B cell (primary cell): ENCODE measurements around the gene PMIS2.

Experiments
- EZH2 ChIP-seq: IDR thresholded peaks from 2 replicates; pipeline ENCODE4 v1.6.1; 2012; ENCODE audit warnings: borderline replicate concordance, low read depth, mild to moderate bottlenecking, moderate library complexity, low read length; ENCODE audit not compliant: insufficient read depth, poor library complexity, severe bottlenecking
- TF ChIP-seq, protein P1 (sequence below): fragments of 200-600 bp; IDR thresholded peaks from one replicate; pipeline ENCODE4 v1.8.0; 2022; ENCODE audit warnings: antibody characterized with exemption, mild to moderate bottlenecking

DNA sequence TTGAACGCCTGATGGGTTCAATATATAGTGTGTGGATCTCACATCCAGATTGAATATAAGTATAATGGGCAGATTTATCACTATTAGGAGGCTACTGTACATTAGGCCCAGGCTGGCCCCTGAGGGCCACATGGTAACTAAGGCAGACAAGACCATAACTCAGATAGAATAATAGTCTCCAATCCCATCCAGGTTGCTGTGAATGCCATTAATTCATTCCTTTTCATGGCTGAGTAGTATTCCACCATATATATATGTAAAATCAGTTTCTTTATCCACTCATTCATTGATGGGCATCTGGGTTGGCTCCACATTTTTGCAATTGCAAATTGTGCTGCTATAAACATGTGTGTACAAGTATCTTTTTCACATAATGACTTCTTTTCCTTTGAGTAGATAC is 8.1 kb upstream of the PMIS2 start:
- TF ChIP-seq, protein P1, sequence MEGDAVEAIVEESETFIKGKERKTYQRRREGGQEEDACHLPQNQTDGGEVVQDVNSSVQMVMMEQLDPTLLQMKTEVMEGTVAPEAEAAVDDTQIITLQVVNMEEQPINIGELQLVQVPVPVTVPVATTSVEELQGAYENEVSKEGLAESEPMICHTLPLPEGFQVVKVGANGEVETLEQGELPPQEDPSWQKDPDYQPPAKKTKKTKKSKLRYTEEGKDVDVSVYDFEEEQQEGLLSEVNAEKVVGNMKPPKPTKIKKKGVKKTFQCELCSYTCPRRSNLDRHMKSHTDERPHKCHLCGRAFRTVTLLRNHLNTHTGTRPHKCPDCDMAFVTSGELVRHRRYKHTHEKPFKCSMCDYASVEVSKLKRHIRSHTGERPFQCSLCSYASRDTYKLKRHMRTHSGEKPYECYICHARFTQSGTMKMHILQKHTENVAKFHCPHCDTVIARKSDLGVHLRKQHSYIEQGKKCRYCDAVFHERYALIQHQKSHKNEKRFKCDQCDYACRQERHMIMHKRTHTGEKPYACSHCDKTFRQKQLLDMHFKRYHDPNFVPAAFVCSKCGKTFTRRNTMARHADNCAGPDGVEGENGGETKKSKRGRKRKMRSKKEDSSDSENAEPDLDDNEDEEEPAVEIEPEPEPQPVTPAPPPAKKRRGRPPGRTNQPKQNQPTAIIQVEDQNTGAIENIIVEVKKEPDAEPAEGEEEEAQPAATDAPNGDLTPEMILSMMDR: no peak
- no peak for TF ChIP-seq EZH2
